ENCODE data around the gene GID8.
A peak's percentile ranks its signal among the peaks of the same experiment; 100 is the strongest.

- TF ChIP-seq CTCF (conservative IDR thresholded peaks at IDR 0.05; ENCODE audit: low read depth, low read length): 0 out of 2 replicates have a peak, but pooled peaks have one; percentile 20
- TF ChIP-seq POLR2A (IDR thresholded peaks at IDR 0.05; ENCODE audit: low read depth, low read length): no peak
- no peak for TF ChIP-seq MXI1 (IDR thresholded peaks at IDR 0.05; ENCODE audit: borderline replicate concordance, low read depth, low read length)
Observed at GRCh38 chr20:62900692-62901584, 37.0 kb upstream of the GID8 start.

All from IMR-90 (cell line).